ENCODE results near the gene MORC1.

The MORC1 gene

GRCh38 chr3:108936924-108937689 is 180.8 kb downstream of the MORC1 start:
- DNase-seq (ENCODE audit: low read depth in 2 of 2) = no peak

- DNase-seq (ENCODE audit: low read depth in 2 of 2) = no peak
Observed at GRCh38 chr3:108931035-108931434, 186.9 kb downstream of the MORC1 start.

- DNase-seq (ENCODE audit: low read depth in 2 of 2) = no peak
Observed at GRCh38 chr3:108918866-108919265, 199.1 kb downstream of the MORC1 start.

- peak; percentile 19 to 25 for DNase-seq (ENCODE audit: low read depth in 2 of 2)
Observed at GRCh38 chr3:108914774-108915641, 202.9 kb downstream of the MORC1 start.

GRCh38 chr3:108909799-108910198 is 208.1 kb downstream of the MORC1 start:
- no peak for DNase-seq (ENCODE audit: low read depth in 2 of 2)
